Body of pancreas (tissue), 4 donors: ENCODE data around the gene BORCS6. TPM values are rescaled to one million over a fixed set of nuclear protein-coding genes. Genes with fewer than 3 reads are reported as not detected.

ENCODE experiments used
- ATAC-seq: fragments of 150-250 bp; one replicate; pipeline ENCODE4 v1.9.1; 2016
- DNase-seq, 4 donors: peaks; one replicate each; pipeline ENCODE4 v3.0.0-alpha.2; 2019
- H3K27ac ChIP-seq, 4 donors: fragments of 200-600 bp; sonication (generic); 1 replicate in 3 of 4; 2 replicates in 1 of 4; pipeline versions ENCODE4 v1.5.1 to v1.6.1; 2016 to 2019; ENCODE audit warnings: mild to moderate bottlenecking in 1 of 4, mixed read lengths in 1 of 4, moderate library complexity in 1 of 4
- H3K27me3 ChIP-seq, 2 donors: fragments of 200-600 bp; sonication (generic); one replicate each; pipeline ENCODE4 v1.6.0; 2016; ENCODE audit warnings: mild to moderate bottlenecking in 1 of 2
- H3K36me3 ChIP-seq, 2 donors: fragments of 200-600 bp; sonication (generic); replicated peaks in 1 of 2; 2 replicates each; pipeline ENCODE4 v1.5.1; 2016; ENCODE audit warnings: low read depth in 2 of 2; ENCODE audit not compliant: insufficient read depth in 1 of 2
- H3K4me1 ChIP-seq: fragments of 200-600 bp; sonication (generic); one replicate; pipeline ENCODE4 v1.6.0; 2016
- H3K4me3 ChIP-seq, 2 donors: fragments of 200-600 bp; sonication (generic); 1 replicate in 1 of 2; 2 replicates in 1 of 2; pipeline ENCODE4 v1.5.1; 2016 to 2019
- H3K9me3 ChIP-seq, 3 donors: fragments of 200-600 bp; sonication (generic); 1 replicate in 2 of 3; 2 replicates in 1 of 3; pipeline ENCODE4 v1.5.1; 2016
- POLR2A ChIP-seq, 3 donors: fragments of 450-650 bp; IDR thresholded peaks; one replicate each; pipeline ENCODE4 v1.6.1; 2016; ENCODE audit warnings: antibody characterized with exemption in 3 of 3, mild to moderate bottlenecking in 2 of 3
- WGBS, 2 donors: methylation state at CpG; one replicate each; pipeline ENCODE4 v1.1.5; 2017; 5-methylcytosine and 5-hydroxymethylcytosine counted together
- intact Hi-C: fragments of 100-400 bp; cut with DNase I; formaldehyde crosslinking; loops from one replicate; pipeline ENCODE4 v1.15.1; 2023
- total RNA-seq, 2 donors: library from RNA; depleted of rRNA; stranded (reverse); fragments of >200 nt; gene quantifications; one replicate each; pipeline ENCODE4 v1.1.0, GENCODE V29; 2016
- TF ChIP-seq, protein P1 (sequence below), 7 experiments: fragments of 450-650 bp in 4 of 7; fragments of 200-600 bp in 3 of 7; sonication (generic) in 3 of 7; IDR thresholded peaks; one replicate each; pipeline ENCODE4 v1.5.1; 2016 to 2019; ENCODE audit warnings: antibody characterized with exemption in 7 of 7

BORCS6 gene
- total RNA-seq, 2 donors from 2014 or later, result 11.9 to 16.2 TPM

DNA sequence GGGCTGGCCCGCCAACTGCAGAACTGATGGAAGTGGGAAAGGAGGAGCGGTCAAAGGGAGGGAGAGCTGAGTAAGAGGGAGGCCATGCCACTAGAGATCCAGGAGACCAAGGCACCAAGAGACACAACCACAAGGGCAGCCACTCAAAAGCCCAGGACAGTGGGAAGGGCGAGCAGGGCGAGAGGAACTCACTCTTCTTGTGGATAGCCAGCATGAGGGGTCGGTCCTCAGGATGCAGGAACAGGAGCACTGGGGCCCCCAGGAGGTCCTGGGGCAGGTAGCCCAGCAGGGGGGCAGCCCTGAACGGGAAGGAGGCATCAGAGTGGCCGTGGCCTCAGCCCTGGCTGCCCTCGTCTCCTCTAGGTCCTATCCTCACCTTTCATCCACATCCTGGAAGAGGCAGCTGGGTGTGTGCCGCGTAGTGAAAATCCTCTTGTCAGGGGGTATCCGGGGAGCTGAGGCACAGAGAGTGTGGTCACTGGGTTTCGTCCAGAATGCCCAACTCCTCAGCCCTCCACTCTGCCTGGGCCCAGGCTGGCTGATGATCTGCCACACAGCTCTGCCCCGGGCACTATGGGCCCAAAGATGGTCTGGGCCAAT, 42.1 kb downstream of the BORCS6 start:
- Histone ChIP-seq H3K27me3 (no peaks in the 10 kb centered on the region), H3K27ac (peak overlapping the region in 2 of 4 donors; percentile 22 to 39), H3K4me1 (peaks cover 35% of the 10 kb centered on the region), H3K36me3 (peaks cover 65 to 68% of the 10 kb centered on the region in 2 donors), H3K9me3 (no peaks in the 10 kb centered on the region), H3K4me3 (no peak overlapping the region)
- 86 to 89% methylated on average over 11 to 13 of the region's 13 CpGs for WGBS, 2 donors
- intact Hi-C loops, result no loop called here
- peak in 1 of 3 donors; percentile 1 for TF ChIP-seq POLR2A (IDR thresholded peaks at IDR 0.05)
- TF ChIP-seq, protein P1, sequence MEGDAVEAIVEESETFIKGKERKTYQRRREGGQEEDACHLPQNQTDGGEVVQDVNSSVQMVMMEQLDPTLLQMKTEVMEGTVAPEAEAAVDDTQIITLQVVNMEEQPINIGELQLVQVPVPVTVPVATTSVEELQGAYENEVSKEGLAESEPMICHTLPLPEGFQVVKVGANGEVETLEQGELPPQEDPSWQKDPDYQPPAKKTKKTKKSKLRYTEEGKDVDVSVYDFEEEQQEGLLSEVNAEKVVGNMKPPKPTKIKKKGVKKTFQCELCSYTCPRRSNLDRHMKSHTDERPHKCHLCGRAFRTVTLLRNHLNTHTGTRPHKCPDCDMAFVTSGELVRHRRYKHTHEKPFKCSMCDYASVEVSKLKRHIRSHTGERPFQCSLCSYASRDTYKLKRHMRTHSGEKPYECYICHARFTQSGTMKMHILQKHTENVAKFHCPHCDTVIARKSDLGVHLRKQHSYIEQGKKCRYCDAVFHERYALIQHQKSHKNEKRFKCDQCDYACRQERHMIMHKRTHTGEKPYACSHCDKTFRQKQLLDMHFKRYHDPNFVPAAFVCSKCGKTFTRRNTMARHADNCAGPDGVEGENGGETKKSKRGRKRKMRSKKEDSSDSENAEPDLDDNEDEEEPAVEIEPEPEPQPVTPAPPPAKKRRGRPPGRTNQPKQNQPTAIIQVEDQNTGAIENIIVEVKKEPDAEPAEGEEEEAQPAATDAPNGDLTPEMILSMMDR (IDR thresholded peaks at IDR 0.05), result no peak
- DNase-seq (no peak), ATAC-seq (no peak)

DNA sequence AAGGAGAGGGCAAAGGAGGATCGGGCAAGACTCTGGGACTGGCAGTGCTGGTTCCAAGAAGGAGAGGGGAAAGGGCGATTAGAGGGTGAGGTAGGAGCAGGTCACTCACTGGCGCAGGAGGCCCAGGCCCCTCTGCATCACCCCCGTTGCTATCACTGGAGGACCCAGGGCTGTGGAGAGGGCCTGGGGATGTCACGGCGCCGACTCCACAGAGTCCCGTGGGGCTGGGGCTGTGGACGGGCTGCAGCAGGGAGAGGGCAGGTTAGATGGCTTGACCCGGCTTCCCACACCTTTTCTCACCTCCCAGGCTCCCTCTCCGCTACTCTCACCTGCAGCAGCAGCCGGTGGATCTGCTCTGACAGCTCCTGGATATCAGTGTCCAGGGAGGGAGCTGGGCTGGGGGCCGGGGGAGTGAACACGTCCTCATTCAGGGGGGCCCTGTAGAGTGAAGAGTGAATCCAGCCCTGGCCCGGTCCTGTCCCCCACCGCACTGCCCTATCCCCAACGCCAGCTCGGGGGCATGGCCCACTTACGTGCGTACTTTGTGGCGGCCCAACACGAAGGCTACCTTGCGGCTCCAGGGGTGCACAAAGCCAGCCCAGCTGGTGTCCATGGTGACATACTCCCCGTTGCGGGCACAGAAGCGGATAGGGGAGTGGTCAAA, 42.7 kb downstream of the BORCS6 start:
- Histone ChIP-seq H3K4me3 (no peak overlapping the region), H3K36me3 (peaks cover 72 to 74% of the 10 kb centered on the region in 2 donors), H3K9me3 (no peaks in the 10 kb centered on the region), H3K4me1 (peaks cover 29% of the 10 kb centered on the region), H3K27ac (peak overlapping the region in 3 of 4 donors; percentile 16 to 39 (median 22)), H3K27me3 (no peaks in the 10 kb centered on the region)
- WGBS, 2 donors, result 88 to 91% methylated on average over 22 to 26 of the region's 26 CpGs
- intact Hi-C loops, result no loop called here
- DNase-seq, result peak in 2 of 4 donors; percentile 24
- TF ChIP-seq, protein P1 (IDR thresholded peaks at IDR 0.05), result no peak
- TF ChIP-seq POLR2A (IDR thresholded peaks at IDR 0.05), result no peak
- no peak for ATAC-seq

DNA sequence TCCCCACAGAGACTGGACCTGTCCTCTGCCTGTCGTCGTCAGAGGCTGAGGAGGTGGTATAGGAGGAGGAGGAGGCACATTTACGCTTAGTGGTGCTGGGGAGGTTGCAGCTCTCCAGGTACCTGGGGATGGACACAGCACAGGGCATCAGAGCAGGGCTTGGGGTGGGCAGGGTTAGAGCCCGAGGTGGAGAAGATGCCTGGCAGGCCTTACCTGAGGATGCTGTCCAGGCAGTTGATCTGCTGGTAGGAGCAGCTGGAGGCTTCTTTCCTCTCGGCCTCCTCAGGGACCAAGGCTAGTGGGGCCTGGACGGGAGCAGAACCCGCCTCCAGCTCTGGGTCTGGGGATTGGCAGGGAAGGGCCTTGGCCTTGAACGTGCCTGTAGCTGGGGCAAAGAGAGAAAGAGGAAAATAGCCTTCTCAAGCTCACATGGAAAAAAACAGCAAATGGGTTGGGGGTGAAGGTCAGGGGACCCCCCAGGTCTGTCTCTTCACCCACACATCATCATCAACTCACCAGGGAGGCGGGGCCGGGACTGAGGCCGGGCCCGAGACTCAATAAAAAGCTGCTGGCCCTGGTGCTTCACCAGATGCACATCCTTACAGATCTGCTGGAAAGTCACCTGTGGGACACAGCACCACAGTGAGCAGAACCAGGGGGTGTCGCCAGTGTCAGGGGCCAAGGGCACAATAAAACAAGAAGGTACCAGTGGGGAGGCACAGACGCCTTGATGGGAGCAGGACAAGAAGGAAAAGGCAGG, 43.4 kb downstream of the BORCS6 start:
- Histone ChIP-seq H3K9me3 (no peaks in the 10 kb centered on the region), H3K27ac (peak overlapping the region in 3 of 4 donors; percentile 16 to 39 (median 22)), H3K4me1 (peaks cover 24% of the 10 kb centered on the region), H3K36me3 (peaks cover 75 to 78% of the 10 kb centered on the region in 2 donors), H3K4me3 (no peak overlapping the region), H3K27me3 (no peaks in the 10 kb centered on the region)
- 86 to 92% methylated on average over 13 of the region's 14 CpGs for WGBS, 2 donors
- TF ChIP-seq, protein P1 (IDR thresholded peaks at IDR 0.05), result no peak
- no peak for TF ChIP-seq POLR2A (IDR thresholded peaks at IDR 0.05)
- DNase-seq (no peak), ATAC-seq (no peak)
- intact Hi-C loops, result no loop called here

DNA sequence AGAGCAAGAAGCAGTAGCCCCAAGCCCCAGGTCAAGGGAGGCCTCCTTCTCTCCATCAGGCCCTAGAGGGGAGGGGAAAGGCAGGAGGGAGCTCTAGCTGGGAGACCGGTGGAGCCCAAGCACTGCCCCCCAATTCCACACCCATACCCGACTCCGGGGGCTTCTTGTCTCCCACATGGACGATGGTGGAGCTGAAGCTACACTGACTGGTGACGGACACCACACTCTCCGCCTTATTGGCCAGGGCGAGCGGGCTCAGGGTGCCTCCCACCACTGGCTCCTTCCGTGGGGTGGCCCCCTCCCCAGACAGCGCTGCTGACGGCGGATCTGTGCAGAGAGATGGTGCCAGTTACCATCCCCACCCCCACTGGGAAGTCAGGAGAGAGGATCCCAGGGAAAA, 44.2 kb downstream of the BORCS6 start:
- Histone ChIP-seq H3K36me3 (peaks cover 75 to 84% of the 10 kb centered on the region in 2 donors), H3K27me3 (no peaks in the 10 kb centered on the region), H3K4me3 (no peak overlapping the region), H3K27ac (peak overlapping the region in 1 of 4 donors; percentile 39), H3K4me1 (peaks cover 17% of the 10 kb centered on the region), H3K9me3 (no peaks in the 10 kb centered on the region)
- ATAC-seq (no peak), DNase-seq (no peak)
- intact Hi-C loops, result no loop called here
- TF ChIP-seq, protein P1 (IDR thresholded peaks at IDR 0.05), result no peak
- TF ChIP-seq POLR2A (IDR thresholded peaks at IDR 0.05), result no peak
- 88 to 93% methylated on average over 9 to 12 of the region's 12 CpGs for WGBS, 2 donors
